ENCODE measurements around the gene ZNF236. TPM values are rescaled to one million over a fixed set of nuclear protein-coding genes. Genes with fewer than 3 reads are reported as not detected.
"Not testable (repeated sequence)": the region's sequence is repeated elsewhere in the genome, so short reads cannot be mapped to it uniquely, and the experiment has no call there.

The ZNF236 gene
- total and polyA plus RNA-seq, 8 donors = 1.8 to 31.7 (median 6.6) TPM

DNA sequence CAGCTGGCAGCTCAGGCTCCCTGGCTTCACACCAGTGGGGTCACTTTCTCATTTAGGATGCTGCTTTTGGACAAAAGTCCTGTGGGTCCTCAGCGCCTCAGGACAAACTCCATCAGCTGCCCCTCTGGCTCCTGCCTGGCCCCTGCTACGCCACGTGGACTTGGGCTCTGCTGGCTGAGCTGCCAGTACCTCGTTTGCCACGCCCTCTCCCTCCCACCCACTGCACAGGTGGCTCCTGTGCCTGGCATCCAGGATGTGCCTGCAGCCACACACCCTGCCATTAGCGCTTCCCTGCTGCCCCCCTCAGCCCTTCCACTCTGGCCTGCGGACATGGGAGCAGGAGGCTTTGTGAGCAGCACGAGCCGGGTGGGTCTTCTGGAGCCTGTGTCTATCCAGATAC is 118.9 kb downstream of the ZNF236 start:
- intact Hi-C loops (cut with DNase I; ENCODE audit: low total_unique reads) = no loop called here
- WGBS, 5 donors = 48 to 74% (median 66%) methylated on average over 9 of the region's 9 CpGs
- Histone ChIP-seq H3K27me3 (no peaks in the 10 kb centered on the region), H3K4me1 (peaks cover 0 to 8% (median 2%) of the 10 kb centered on the region in 4 donors), H3K27ac (no peak overlapping the region), H3K4me3 (no peak overlapping the region), H3K36me3 (peaks cover 27 to 58% (median 47%) of the 10 kb centered on the region in 4 donors), H3K9me3 (no peaks in the 10 kb centered on the region)
- TF ChIP-seq, protein P1, sequence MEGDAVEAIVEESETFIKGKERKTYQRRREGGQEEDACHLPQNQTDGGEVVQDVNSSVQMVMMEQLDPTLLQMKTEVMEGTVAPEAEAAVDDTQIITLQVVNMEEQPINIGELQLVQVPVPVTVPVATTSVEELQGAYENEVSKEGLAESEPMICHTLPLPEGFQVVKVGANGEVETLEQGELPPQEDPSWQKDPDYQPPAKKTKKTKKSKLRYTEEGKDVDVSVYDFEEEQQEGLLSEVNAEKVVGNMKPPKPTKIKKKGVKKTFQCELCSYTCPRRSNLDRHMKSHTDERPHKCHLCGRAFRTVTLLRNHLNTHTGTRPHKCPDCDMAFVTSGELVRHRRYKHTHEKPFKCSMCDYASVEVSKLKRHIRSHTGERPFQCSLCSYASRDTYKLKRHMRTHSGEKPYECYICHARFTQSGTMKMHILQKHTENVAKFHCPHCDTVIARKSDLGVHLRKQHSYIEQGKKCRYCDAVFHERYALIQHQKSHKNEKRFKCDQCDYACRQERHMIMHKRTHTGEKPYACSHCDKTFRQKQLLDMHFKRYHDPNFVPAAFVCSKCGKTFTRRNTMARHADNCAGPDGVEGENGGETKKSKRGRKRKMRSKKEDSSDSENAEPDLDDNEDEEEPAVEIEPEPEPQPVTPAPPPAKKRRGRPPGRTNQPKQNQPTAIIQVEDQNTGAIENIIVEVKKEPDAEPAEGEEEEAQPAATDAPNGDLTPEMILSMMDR (IDR thresholded peaks at IDR 0.05) = no peak
- no peak for DNase-seq

DNA sequence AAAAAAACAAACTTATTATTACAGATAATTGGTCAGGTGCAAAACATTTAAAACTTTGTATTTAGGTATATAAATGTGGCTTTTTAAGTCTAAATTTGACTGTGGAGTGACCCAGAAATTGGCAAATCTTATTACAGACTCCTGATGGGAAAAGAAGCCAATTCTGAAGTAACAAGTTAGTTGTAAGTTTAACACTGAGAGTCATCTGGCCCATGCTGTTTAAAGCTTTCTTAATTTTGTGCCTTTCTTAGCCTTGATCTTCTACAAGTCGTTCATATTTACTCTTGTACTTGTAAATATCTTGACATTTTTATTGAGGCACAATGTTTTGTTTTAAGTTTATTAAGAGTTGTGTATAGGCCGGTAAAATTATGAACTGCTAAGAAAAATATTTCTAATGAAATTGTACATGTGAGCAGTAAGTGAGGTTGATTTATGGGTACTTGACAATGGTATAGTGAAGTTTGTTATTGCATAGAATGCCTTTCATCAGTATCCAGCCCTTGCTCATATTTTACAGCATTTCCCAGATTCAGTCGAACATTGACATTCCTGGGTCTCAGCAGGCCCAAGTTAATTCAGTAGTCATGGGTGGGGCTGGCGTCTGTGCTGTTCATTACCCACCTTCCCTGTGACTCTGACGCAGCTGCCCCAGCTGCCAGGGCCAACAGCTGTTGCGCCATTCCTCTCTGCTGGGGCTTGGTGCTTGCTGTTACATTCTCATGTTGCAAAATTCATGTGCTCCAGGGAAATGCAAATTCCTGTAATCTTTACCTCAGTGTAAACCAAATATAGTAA is 121.4 kb downstream of the ZNF236 start:
- no peaks in the 10 kb centered on the region for H3K9me3 ChIP-seq
- H3K4me3 ChIP-seq = no peak overlapping the region
- TF ChIP-seq POLR2AphosphoS5 (IDR thresholded peaks at IDR 0.05) = peak in 1 of 3 donors; percentile 34
- TF ChIP-seq, protein P1 (IDR thresholded peaks at IDR 0.05) = no peak
- H3K4me1 ChIP-seq = peaks cover 0 to 8% (median 2%) of the 10 kb centered on the region in 4 donors
- DNase-seq = peak in 1 of 2 donors; percentile 58
- H3K27ac ChIP-seq = peak overlapping the region in 3 of 5 donors; percentile 6 to 39 (median 31)
- intact Hi-C loops (cut with DNase I; ENCODE audit: low total_unique reads) = no loop called here
- peaks cover 11 to 57% (median 44%) of the 10 kb centered on the region in 4 donors for H3K36me3 ChIP-seq
- no peaks in the 10 kb centered on the region for H3K27me3 ChIP-seq
- 52 to 69% (median 64%) methylated on average over 6 of the region's 6 CpGs for WGBS, 5 donors

DNA sequence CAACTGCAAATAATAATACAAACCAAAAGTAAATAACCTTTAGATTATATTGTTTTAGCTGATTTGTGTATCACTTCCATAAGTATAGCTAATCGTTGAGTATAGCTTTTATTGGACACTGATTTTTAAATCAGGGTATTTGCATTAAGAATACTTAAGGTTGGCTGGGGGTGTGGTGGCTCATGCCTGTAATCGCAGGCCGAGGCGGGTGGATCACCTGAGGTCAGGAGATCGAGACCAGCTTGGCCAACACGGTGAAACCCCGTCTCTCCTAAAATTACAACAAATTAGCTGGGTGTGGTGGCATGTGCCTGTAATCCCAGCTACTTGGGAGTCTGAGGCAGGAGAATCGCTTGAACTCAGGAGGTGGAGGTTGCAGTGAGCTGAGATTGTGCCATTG is 122.0 kb downstream of the ZNF236 start:
- H3K4me3 ChIP-seq; H3K9me3 ChIP-seq; H3K27me3 ChIP-seq; DNase-seq; H3K4me1 ChIP-seq; intact Hi-C loops (cut with DNase I; ENCODE audit: low total_unique reads): not testable (repeated sequence)
- peak overlapping the region in 1 of 5 donors; percentile 31 for H3K27ac ChIP-seq
- 43 to 68% (median 59%) methylated on average over 8 of the region's 8 CpGs for WGBS, 5 donors
- H3K36me3 ChIP-seq = peaks cover 7 to 55% (median 41%) of the 10 kb centered on the region in 4 donors

DNA sequence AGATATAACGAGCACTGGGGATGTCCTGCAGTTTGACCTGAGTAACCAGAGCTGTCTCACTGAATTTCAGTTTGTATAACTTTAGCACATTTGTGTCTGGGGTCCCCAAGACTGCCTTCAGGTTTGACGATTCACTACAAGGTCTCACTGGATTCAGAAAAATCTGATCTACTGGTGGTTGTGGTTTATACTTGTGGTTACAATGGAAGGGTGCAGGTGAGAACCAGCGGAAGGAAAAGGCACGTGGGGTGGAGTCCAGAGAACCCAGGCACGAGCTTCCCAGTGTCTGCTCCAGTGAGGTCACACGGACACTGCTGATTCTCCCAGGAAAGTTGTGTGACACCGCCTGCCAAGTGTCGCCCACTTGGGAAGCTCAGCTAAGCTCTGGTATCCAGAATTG is 126.0 kb downstream of the ZNF236 start:
- Histone ChIP-seq H3K27ac (no peak overlapping the region), H3K9me3 (no peaks in the 10 kb centered on the region), H3K4me1 (peaks cover 18 to 31% (median 23%) of the 10 kb centered on the region in 4 donors), H3K27me3 (no peaks in the 10 kb centered on the region), H3K4me3 (no peak overlapping the region), H3K36me3 (peaks cover 0 to 58% (median 35%) of the 10 kb centered on the region in 4 donors)
- DNase-seq = no peak
- TF ChIP-seq EP300 (IDR thresholded peaks at IDR 0.05) (no peak), POLR2A (IDR thresholded peaks at IDR 0.05) (no peak), POLR2AphosphoS5 (IDR thresholded peaks at IDR 0.05) (no peak)
- TF ChIP-seq, protein P1 (IDR thresholded peaks at IDR 0.05) = no peak
- 88 to 91% (median 89%) methylated on average over 6 to 8 of the region's 8 CpGs for WGBS, 5 donors
- intact Hi-C loops (cut with DNase I; ENCODE audit: low total_unique reads) = no loop called here

Data from stomach (tissue), 9 donors.